HG02885 (cell line): ENCODE measurements around the gene SIRPD.
"Not testable (repeated sequence)": the region's sequence is repeated elsewhere in the genome, so short reads cannot be mapped to it uniquely, and the experiment has no call there.

Experiments
- ATAC-seq: cut with Tn5 transposase; IDR thresholded peaks from one replicate; pipeline ENCODE4 v1.9.1; 2021; ENCODE audit warnings: mild to moderate bottlenecking; ENCODE audit not compliant: unreplicated experiment, poor library complexity

The SIRPD gene

DNA sequence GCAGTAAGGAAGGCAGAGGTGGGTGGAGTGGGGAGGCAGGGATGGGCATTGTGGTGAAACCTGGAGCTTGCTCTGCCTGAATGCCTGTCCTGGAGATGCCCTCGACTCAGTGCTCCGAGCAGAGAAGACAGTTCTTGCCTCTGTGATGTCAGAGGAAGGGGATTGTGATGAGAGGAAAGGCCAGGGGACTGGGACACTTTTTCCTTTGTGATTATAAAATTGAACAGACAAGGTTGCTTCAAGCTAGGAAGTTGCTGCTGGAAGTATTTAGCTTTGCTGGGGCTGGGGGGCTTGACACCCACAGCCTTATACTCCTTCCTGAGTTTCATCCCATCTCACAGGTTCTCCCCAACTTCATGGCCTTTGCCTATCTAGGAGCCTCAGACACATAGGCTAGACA is at the start of gene SIRPD:
Gene SIRPD, minus strand, starts transcription at position 101 of the 400 bp plus-strand sequence. Its CDS starts 52 bp downstream, at position 49.
- no peak for ATAC-seq

DNA sequence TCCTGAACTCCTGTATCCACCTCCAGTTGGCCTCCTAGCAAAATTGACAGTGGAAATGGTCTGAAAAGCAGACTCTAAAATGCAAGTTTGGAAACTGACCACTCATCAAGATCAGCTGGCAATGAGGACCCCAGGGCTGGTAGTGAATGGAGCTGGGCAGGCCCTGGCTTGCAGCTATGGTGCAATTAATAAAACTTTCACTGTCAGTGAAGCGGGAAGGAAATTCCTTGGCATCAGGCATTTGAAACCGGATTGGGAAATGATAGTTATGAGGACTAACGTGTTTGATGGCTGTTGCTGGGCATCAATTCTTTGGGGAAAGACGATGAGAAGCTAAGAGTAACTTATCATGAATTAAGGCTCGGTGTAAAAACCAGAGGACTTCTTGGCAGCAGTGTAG is 43.2 kb upstream of the SIRPD start:
- ATAC-seq, result no peak

DNA sequence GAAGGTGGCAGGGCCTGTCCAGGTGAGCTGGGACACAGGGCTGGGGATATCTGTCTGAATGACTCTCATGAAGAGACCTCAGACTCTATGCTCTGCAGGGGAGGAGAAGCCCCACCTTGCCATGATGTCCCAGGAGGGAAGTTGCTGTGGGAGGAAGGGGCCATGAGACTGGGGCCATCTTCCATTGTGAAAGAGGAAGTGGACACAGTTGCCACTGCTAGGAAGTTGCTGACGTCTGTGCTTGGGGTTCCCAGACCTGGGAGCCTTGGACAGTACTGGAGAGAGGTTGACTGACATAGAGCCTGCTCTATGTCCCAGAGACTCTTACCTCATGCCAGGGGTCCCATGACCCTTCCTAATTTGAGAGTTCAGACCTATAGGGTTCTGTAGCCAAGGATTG is 37.8 kb upstream of the SIRPD start:
- no peak for ATAC-seq

DNA sequence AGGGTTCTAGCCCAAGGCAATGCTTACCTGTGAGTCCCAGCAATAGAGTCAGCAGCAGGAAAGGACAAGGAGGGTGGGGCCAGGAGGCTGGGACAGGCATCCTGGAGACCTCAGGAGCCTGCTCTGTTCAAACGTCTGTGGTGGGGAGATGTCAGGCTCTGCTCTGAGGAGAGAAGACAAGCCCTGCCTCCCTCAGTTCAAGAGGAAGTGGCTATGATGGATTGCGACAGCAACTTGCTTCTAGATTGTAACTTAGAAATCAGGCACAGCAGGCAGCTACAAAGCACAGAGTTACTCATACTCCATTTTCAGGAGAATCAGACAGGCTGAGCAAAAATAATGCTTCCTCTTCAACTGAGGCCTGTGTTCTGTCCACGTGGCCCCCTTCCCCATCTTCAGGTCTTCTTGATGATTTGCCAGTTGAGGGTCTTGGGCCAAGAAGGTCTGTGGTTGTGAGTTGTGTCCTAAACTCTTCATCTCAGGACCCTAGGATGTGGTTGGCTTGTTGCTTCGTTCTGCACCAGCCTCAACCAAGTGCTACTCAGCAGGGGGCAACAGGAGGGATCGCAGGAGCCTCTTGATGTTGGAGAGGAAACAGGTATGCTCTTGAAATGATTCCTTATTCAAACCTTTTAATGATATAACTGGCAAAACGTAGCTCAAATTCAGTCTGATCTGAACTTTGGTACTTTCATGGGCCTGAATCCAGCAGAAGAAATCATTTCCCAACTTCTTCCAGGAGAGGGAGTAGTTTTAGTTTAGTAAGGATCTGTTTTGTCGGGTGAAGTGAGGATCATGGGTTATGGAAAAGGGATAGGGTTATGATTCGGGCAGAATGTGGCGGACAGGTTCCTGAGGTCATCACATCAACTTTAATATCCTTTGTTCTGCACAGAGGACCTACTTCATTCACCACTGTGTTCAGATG is 31.3 kb upstream of the SIRPD start:
- ATAC-seq, result no peak

DNA sequence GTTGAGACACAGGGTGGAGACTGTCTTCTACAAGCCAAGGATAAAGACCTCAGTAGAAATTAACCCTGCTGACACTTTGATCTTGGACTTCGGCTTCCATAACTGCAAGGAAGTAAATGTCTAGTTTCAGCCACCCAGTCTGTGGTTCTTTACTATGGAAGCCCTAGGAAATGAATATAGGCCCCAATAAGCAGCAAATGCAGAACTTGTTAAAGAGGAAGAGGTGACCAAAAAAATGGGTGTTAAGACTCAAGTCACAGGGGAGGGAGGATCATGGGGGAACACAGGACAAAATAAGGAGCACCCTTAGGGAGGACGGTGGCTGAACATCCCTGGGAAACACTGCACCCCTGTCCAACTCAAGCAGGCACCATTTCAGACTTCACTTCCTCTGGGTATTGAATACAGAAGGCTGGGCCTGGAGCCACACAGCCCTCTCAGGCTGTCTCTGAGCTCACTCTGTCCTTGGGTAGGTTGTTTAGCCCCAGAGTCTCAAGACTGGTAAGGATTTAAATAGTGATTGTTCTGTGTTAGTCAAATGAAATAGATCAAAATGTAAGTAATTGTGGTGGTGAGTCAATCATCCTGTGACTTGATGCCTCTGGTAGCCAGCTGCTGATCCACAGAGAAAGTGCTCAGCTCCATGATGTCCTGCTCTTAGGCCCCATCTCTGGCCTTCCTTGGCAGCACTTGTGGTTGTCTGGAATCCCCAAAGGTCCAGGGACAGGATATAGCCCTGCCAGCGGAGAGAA is 30.5 kb upstream of the SIRPD start:
- ATAC-seq, result no peak

DNA sequence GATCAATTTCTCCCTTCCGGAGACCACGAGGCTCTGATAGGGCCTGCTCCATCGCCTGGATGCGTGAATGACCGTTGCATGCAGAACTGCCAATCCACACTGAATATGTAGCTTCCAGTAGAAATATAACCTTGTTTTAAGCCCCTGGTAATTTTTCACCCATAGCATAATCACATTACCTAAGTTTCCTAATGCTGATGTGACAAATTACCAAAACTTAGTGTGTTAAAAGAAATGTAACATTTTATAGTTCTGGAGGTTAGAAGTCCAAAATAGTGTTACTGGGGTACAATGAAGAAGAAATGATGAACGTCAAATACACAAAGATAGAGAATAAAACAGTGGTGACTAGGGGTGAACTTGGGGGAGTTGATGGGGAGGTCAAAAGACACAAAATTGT is 22.0 kb upstream of the SIRPD start:
- no peak for ATAC-seq

DNA sequence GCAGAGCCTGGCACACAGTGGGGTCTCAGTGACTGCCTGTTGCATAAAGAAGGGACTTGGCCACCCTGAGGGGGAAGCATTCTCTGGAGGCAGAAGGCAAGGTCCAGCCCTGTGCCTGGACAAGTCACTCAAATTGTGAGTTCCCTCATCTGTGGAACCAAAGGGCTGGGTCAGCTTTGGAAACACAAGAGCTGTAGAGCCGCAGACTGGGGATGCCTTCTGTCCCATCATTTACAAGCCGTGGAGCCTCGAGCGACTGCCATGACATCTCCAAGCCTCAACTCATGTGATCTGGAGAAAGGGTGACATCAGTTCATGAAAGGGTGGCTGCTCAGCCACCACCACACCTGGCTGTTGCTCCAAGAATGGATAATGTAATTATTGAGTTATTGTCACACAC is 20.4 kb upstream of the SIRPD start:
- no peak for ATAC-seq

DNA sequence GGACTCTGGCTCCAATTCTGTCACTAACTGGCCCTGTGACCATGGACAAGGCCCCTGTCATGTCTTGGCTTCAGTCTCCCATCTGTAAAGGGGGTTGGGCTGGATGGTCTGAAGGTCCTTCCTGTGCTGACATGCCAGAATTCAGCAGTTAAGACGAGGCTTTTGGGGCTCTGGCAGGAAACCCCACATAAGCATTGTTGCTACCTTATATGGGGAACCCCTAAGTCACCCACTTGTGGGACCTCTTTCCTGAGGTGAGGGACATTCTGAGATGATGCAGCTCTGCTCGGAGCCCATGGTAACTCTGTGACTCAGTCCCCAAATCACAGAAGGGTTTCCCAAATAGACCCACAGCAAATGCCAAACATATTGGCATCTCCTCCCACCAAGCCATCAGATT is 19.8 kb upstream of the SIRPD start:
- not testable (repeated sequence) for ATAC-seq

DNA sequence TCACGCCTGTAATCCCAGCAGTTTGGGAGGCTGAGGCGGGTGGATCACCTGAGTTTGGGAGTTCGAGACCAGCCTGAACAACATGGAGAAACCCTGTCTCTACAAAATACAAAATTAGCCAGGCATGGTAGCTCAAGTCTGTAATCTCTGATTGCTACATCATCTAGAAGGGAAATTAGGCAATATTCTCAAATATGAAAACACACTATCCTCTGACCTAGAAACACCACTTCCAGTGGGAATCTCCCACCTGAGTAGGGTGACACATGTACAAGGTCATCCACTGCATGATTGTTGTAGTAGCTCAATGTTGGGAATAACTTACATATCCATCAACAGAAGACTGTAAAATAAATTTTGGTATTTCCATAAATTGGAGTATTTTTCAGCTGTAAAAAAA is 19.1 kb upstream of the SIRPD start:
- ATAC-seq, result no peak

DNA sequence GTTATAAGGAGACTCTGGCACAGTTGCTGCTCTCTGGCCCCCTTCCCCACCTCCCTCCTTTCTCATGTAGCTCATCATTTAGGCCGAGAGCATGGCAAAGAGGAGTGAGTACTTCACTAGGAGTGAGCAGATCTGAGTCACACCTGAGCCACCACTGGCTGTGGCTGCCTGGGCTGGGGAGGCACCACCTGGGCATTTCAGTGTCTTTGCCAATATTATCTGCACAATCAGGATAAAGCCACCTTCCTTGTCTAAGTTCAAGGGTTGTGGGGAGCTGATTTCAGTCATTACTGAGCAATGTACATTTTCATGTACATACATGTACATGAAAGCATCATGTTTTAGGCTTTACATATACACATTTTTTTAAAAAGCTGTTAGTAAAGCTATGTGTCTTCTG is 18.5 kb upstream of the SIRPD start:
- ATAC-seq, result not testable (repeated sequence)

DNA sequence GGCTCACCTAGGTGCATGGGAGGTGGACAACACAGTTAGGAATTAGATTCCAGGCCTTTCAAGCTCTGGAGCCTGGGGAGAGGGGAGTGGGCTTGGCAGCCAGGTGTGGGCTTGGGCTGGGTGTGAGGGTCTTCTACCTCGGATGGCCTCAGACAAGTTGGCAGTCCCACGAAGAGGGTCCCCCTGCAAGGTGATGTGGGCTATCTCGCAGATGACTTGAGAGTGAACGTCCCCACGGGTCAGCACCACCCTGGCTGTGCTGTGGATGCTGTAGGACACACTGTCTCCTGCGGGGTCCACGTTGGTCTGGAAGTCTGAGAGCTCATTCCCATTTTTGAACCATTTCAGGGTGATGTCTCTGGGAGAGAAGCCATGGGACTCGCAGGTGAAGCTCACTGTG is 14.1 kb upstream of the SIRPD start:
- not testable (repeated sequence) for ATAC-seq

DNA sequence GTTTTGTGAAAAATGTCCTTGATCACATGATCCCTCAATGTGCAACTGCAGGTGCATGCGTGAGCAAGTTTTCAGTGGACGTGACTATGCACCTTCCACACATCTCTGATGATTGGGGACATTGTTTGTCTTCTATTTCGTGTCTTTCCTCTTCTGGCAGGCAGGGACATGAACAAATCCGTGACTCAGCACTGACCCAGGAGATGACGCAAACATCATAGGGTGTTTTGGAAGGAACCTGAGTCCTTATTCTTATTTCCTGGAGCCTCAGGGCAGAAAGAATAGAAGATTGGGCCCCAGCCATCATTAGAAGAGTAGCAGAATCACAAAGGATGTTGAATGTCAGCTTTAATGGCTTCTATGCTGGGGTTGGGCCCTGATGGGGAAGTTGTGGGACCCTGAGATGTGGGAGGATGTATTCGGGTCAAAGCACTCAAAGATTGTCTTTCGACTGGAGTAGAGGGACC is 11.9 kb upstream of the SIRPD start:
- ATAC-seq, result no peak

DNA sequence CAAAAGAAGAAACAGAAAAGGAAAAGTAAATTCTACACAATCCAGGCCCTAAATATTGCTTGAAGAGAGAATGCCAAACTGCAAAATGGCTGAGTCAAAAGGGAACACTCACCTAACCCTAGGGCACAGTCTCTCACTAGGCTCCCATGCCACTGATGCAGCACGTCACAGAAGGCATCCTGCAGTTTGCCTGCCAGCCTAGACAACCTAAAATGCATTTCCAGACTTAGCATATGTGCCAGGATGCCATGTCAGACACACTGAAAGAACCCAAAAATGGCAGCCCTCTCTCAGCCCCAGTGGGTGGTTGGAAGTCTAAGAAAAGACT is 10.6 kb upstream of the SIRPD start:
- ATAC-seq, result no peak

DNA sequence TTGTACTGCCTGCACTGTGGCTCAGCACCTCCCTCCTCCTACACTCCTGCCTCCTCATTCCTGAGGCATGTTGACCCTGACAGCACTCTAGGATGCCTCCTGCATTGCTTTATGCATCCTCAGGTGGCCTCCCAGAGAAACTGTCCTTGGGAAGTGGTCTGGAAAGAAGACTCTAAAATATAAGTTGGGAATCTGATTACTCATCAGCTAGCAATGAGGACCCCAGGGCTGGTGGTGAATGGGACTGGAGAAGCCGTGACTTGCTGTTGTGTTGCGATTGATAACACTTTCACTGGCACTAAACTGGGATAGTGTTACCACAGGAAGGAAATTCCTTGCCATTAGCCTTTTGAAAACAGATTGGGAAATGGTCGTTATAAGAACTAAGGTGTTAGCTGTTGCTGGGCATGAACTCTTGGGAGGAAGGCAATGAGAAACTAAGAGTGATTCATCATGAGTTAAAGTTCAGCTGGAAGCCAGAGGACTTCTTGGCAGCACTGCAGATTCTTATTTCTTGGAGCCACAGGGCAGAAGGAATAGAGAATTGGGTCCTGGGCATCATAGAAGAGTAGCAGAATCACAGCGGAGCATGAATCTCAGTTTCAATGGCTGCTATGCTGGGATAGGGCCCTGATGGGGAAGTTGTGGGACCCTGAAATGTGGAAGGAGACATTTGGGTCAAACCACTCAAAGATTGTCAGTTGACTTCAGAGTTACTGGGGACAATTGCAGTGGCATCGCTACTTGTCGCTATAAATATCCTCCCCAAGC is 10.1 kb upstream of the SIRPD start:
- no peak for ATAC-seq

DNA sequence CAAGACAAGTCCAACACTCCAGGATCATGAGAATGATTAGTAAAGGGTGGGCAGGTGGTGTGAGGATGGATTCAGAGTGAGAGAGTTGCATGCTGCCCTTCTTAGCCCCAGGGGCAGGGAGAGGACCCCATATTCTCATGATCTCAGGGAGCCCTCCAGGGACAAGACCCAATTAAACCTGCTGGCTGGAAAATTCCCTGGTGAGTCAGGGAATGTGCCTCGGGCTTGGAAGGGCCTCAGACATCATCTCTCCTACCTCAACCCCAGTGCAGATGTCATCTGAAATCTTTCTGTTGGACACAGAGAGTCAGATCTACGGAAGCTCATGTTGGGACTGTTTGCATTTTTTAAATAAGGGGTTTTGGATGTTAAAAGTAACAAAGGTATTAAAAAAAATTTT is 9.2 kb upstream of the SIRPD start:
- ATAC-seq, result no peak

DNA sequence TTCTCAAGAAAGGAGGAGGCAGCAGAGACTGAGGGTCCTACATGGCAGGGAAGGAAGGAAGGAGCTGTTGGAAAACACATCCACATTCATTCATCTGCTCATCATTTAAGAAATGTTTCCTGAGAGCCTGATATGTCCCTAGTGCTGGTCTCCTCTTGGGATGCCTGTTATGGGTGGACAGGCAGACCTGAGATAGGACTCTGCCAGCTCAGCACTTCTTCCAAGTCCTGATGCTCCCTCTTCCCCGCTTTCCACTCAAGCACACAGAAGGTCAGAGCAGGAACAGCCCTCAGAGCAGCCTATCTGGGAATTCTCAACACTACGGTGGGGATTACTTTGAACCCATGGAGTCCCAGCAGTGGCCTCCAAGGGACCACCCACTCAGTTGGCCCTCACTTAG is 8.0 kb upstream of the SIRPD start:
- no peak for ATAC-seq

DNA sequence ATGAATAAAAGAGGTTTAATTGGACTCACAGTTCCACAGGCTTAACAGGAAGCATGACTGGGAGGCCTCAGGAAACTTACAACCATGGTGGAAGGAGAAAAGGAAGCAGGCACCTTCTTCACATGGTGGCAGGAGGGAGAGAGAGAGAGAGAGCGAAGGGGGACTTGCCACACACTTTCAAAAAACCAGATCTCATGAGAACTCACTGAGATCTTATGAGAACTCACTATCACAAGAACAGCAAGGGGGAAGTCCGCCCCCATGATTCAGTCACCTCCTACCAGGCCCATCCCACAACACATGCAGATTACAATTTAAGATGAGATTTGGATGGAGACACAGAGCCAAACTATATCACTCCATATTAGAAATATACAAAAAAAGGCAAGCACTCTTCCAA is 6.1 kb upstream of the SIRPD start:
- no peak for ATAC-seq

DNA sequence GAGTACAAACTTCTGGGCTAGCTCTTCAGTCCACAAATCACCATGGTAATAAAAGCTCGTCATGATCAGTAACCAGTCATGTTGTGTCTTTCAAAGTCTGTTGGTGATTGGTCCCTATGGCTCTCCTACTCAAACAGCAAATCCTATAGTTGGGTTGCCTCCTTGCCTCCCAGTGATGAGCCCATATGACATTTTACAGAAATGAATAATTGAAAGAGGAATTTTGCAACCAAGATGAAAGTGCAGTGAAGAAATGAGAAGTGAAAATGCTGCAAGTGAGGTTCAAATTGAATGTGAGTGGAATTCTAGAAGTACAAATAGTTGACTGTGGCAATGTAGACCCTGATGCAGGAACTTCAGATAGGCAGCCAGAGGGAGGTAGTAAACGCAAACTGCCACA is 5.1 kb upstream of the SIRPD start:
- no peak for ATAC-seq

DNA sequence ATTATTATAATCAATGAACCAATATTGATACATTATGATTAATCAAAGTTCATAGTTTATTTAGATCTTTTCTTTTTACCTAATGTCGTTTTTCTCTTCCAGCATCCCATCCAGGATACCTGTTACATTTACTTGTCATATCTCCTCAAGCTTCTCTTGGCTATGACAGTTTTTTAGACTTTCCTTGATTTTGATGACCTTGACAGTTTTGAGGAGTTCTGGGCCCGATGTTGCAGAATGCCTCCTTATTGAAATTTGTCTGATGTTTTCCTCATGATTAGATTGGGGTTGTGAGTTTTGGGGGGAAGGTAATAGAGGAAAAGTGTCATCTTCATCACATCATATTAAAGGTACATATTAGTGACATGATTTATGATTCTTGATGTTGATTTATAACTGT is 3.8 kb upstream of the SIRPD start:
- ATAC-seq, result no peak

DNA sequence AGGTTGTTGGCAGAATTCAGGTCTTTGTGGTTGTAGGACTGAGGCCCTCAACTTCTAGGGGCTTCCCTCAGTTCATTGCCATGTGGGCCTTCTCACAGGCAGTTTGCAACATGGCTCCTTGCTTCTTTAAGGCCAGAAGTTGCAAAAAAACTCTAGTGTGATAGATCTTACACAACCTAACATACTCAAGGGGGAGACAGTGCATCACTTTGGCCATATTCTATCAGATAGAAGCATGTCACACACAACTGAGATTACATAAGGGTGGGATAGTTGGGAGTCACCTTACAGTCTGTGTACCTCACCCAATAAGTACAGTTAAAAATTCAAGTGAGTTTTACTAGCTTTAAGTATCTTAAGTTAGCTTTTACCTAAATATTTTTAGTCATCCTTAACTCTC is 1.6 kb downstream of the SIRPD start:
- no peak for ATAC-seq
